Fibroblast of the aortic adventitia (primary cell): ENCODE results near the gene PC. TPM values are rescaled to one million over a fixed set of nuclear protein-coding genes. Genes with fewer than 3 reads are reported as not detected.

ENCODE experiments used
- DNase-seq: peaks from one replicate; pipeline ENCODE4 v3.0.0-alpha.2; 2010; ENCODE audit warnings: low read depth
- H3K4me3 ChIP-seq: 2 replicates; pipeline ENCODE4 v1.5.1; 2011; ENCODE audit warnings: low read depth, mild to moderate bottlenecking, control low read depth, low read length, moderate library complexity
- CTCF ChIP-seq: IDR thresholded peaks from 2 replicates; pipeline ENCODE4 v1.5.1; 2011; ENCODE audit warnings: mild to moderate bottlenecking, low read length, control low read depth, inconsistent platforms; ENCODE audit not compliant: insufficient read depth
- total RNA-seq: library from RNA; depleted of rRNA; stranded (reverse); fragments of >200 nt; gene quantifications from 2 replicates; pipeline ENCODE4 v1.2.3, GENCODE V29; 2012; ENCODE audit warnings: low replicate concordance

PC gene
- total RNA-seq, 1 donor, result 12.7 TPM

- no peak overlapping the region for H3K4me3 ChIP-seq
- TF ChIP-seq CTCF, result no peak
- no peak for DNase-seq
Measured at GRCh38 chr11:66853242-66854229, 104.6 kb downstream of the PC start.

GRCh38 chr11:66852466-66853241, 105.5 kb downstream of the PC start:
- TF ChIP-seq CTCF, result no peak
- DNase-seq, result no peak
- no peak overlapping the region for H3K4me3 ChIP-seq

DNA sequence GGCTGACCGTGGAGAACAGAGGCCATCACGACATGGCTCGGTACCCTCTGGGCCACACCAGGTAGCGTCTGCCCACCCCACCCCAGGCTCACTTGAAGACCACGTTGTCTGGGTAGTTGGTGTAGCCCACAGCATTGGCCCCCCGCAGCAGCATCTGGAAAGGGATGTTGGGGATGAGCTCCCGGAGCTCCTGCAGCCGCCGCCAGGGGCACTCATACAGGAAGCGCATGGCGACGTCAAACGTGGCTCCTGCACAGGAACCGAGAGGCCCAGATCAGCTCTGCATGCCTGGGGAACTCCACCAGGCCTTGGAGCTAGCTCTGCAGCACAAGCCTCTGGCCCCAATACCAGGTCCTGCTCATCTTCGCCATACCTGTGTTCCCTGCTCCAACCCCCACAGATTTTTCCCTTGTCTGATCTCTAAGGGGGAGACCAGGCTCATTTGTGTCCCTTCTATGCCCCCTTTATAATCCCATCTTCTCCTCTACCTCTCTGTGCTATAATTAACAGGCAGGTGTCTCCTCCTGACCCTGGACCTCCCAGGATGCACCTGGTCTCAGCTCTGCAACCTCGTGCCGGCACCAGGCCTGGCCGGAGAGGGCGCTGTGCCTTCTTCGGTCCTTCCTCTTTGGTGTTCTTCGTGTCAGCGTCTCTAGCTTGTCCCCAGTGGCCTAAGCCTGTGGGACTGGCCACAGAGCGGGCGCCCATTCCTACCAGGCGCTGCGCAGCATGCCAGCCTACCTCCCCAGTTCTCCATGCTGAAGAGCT, 106.3 kb downstream of the PC start:
- TF ChIP-seq CTCF, result no peak
- DNase-seq, result no peak
- H3K4me3 ChIP-seq, result no peak overlapping the region

DNA sequence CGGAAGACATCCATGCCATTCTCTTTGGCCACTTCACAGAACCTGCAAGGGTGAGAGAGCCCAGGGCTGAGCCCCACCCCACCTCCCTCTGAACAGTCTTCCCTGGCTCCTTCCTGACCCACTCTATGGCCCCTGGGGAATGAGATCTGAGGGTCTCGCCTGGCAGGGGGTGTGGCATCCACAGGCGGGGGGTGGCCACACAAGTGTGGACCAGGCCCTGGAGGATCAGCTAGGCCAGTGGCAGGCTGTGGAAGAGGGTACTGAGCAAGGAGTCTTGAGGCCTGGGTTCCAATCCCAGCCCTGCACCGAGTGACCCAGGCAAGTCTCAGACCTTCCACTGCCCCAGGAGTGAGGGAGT, 107.0 kb downstream of the PC start:
- H3K4me3 ChIP-seq, result no peak overlapping the region
- no peak for TF ChIP-seq CTCF
- no peak for DNase-seq

GRCh38 chr11:66850588-66851238, 107.5 kb downstream of the PC start:
- H3K4me3 ChIP-seq, result no peak overlapping the region
- no peak for DNase-seq
- no peak for TF ChIP-seq CTCF

DNA sequence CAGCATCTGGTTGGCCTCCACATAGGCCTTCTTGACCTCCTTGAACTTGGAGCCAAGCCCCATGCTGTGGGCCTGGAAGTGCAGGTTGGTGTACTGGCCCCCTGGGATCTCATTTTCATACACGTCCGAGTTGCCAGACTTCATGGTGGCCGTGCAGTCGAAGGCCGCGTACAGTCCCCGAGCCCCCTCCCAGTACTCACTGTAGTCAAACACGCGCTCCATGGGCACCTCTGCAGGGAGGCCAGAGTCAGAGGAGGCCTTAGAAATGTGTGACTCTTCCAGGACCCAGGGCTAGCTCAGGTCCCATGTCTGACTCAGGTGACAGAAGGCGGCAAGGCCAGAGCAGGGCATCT, 108.0 kb downstream of the PC start:
- no peak for DNase-seq
- no peak overlapping the region for H3K4me3 ChIP-seq
- TF ChIP-seq CTCF, result no peak
